SK-N-SH (cell line): ENCODE measurements around the gene MRPS34. TPM values are rescaled to one million over a fixed set of nuclear protein-coding genes. Genes with fewer than 3 reads are reported as not detected.

Experiments used
- CTCF ChIA-PET: fragments of 300-600, 350-600 bp; formaldehyde crosslinking; extraction: SDS; loops from one replicate; lab custom pipeline; 2021; lab: Yijun Ruan, JAX
- POLR2A ChIA-PET: fragments of 350-600 bp; sonication (Branson Sonifier 250); formaldehyde crosslinking; extraction: SDS; loops from one replicate; lab custom pipeline; 2020; ENCODE audit warnings: antibody characterized with exemption, inconsistent platforms; lab: Yijun Ruan, JAX
- DNase-seq: peaks from one replicate; pipeline ENCODE4 v3.0.0; 2012
- H2AFZ ChIP-seq: fragments of 200-600 bp; sonication (generic); 2 replicates; pipeline ENCODE4 v1.8.1; 2016; ENCODE audit warnings: antibody characterized with exemption, mild to moderate bottlenecking, low read depth
- H3F3A ChIP-seq: fragments of 200-600 bp; sonication (generic); replicated peaks from 2 replicates; pipeline ENCODE3; 2016; ENCODE audit warnings: antibody characterized with exemption, mild to moderate bottlenecking; ENCODE audit not compliant: insufficient read depth
- H3K27ac ChIP-seq, 2 experiments: fragments of 200-500 bp in 1 of 2; fragments of 200-600 bp in 1 of 2; sonication (Bioruptor generic) in 1 of 2; sonication (generic), shearing (Covaris generic) in 1 of 2; 2 replicates each; pipeline versions ENCODE4 v1.5.1 to v1.6.1; 2014 to 2016; ENCODE audit warnings: low read depth in 2 of 2, inconsistent platforms in 1 of 2, low read length in 1 of 2, mild to moderate bottlenecking in 1 of 2, mixed read lengths in 1 of 2
- H3K27me3 ChIP-seq: fragments of 200-600 bp; sonication (generic), shearing (Covaris generic); 2 replicates; pipeline ENCODE4 v1.6.1; 2016; ENCODE audit warnings: mixed run types; ENCODE audit not compliant: insufficient read depth
- H3K36me3 ChIP-seq, 2 experiments: fragments of 200-500 bp in 1 of 2; fragments of 200-600 bp in 1 of 2; sonication (Bioruptor generic) in 1 of 2; sonication (generic) in 1 of 2; replicated peaks in 1 of 2; 2 replicates each; pipeline versions ENCODE3 to v1.5.1; 2014 to 2016; ENCODE audit warnings: low read length in 1 of 2, mild to moderate bottlenecking in 1 of 2; ENCODE audit not compliant: insufficient read depth in 2 of 2, control insufficient read depth in 1 of 2
- H3K4me1 ChIP-seq, 2 experiments: fragments of 200-500 bp in 1 of 2; fragments of 200-600 bp in 1 of 2; sonication (Bioruptor generic) in 1 of 2; sonication (generic), shearing (Covaris generic) in 1 of 2; 2 replicates each; pipeline versions ENCODE4 v1.5.1 to v1.6.1; 2014 to 2016; ENCODE audit warnings: low read depth in 1 of 2, low read length in 1 of 2, mixed run types in 1 of 2; ENCODE audit not compliant: insufficient read depth in 2 of 2, control insufficient read depth in 1 of 2
- H3K4me2 ChIP-seq: fragments of 200-600 bp; sonication (generic), shearing (Covaris generic); 2 replicates; pipeline ENCODE4 v1.6.1; 2017; ENCODE audit warnings: mixed run types
- H3K4me3 ChIP-seq, 2 experiments: fragments of 200-500 bp in 1 of 2; fragments of 200-600 bp in 1 of 2; sonication (Bioruptor generic) in 1 of 2; sonication (generic), shearing (Covaris generic) in 1 of 2; 2 replicates each; pipeline versions ENCODE4 v1.5.1 to v1.8.1; 2014 to 2016; ENCODE audit warnings: low read depth in 2 of 2, inconsistent platforms in 1 of 2, low read length in 1 of 2, mild to moderate bottlenecking in 1 of 2, mixed read lengths in 1 of 2, moderate library complexity in 1 of 2
- H3K79me2 ChIP-seq: fragments of 200-600 bp; sonication (generic); 2 replicates; pipeline ENCODE4 v1.8.1; 2017; ENCODE audit warnings: mild to moderate bottlenecking; ENCODE audit not compliant: insufficient read depth
- H3K9ac ChIP-seq: fragments of 200-600 bp; sonication (generic); 2 replicates; pipeline ENCODE4 v1.6.1; 2017; ENCODE audit warnings: mixed run types
- H3K9me2 ChIP-seq: fragments of 200-600 bp; sonication (generic); 2 replicates; pipeline ENCODE4 v1.6.1; 2017; ENCODE audit warnings: mixed run types
- H3K9me3 ChIP-seq: fragments of 200-600 bp; sonication (generic); 2 replicates; pipeline ENCODE4 v1.6.1; 2017; ENCODE audit warnings: mixed run types, mild to moderate bottlenecking, moderate library complexity
- H4K20me1 ChIP-seq: fragments of 200-600 bp; sonication (generic); 2 replicates; pipeline ENCODE4 v1.6.1; 2017; ENCODE audit warnings: mild to moderate bottlenecking, mixed run types; ENCODE audit not compliant: insufficient read depth
- CHD2 ChIP-seq: fragments of 150-350 bp; IDR thresholded peaks from 2 replicates; pipeline ENCODE4 v1.6.1; 2018; ENCODE audit warnings: low read length; ENCODE audit not compliant: partially characterized antibody
- EP300 ChIP-seq, 2 experiments: IDR thresholded peaks; 2 replicates each; pipeline versions ENCODE4 v1.4.0 to v1.6.1; 2012; ENCODE audit warnings: borderline replicate concordance in 1 of 2, low read depth in 1 of 2, low read length in 1 of 2
- FOSL2 ChIP-seq: IDR thresholded peaks from 2 replicates; pipeline ENCODE4 v1.4.0; 2012; ENCODE audit warnings: low read depth, mild to moderate bottlenecking, moderate library complexity, borderline replicate concordance
- FOXJ3 ChIP-seq: sonication (generic); formaldehyde crosslinking; IDR thresholded peaks from 2 replicates; pipeline ENCODE4 v1.5.1; 2020; ENCODE audit warnings: mild to moderate bottlenecking, missing genetic modification reagents
- FOXM1 ChIP-seq: IDR thresholded peaks from 2 replicates; pipeline ENCODE4 v1.4.0; 2012; ENCODE audit warnings: low read depth, mild to moderate bottlenecking
- IRF3 ChIP-seq: fragments of 150-350 bp; IDR thresholded peaks from 2 replicates; pipeline ENCODE4 v1.6.1; 2016; ENCODE audit warnings: mild to moderate bottlenecking, low read depth, low read length
- MEF2A ChIP-seq: IDR thresholded peaks from 2 replicates; pipeline ENCODE4 v1.4.0; 2012; ENCODE audit warnings: low read depth, borderline replicate concordance
- MXI1 ChIP-seq: IDR thresholded peaks from 2 replicates; pipeline ENCODE4 v1.6.1; 2012; ENCODE audit warnings: mild to moderate bottlenecking, low read depth, low read length, improper control_type of control experiment
- NFIC ChIP-seq: IDR thresholded peaks from 2 replicates; pipeline ENCODE4 v1.4.0; 2012; ENCODE audit warnings: borderline replicate concordance
- RAD21 ChIP-seq: IDR thresholded peaks from 2 replicates; pipeline ENCODE4 v1.6.1; 2012; ENCODE audit warnings: mild to moderate bottlenecking, low read length
- RXRA ChIP-seq: IDR thresholded peaks from 2 replicates; pipeline ENCODE4 v1.4.0; 2012; ENCODE audit warnings: low read depth, mild to moderate bottlenecking, borderline replicate concordance
- SIN3A ChIP-seq: IDR thresholded peaks from 2 replicates; pipeline ENCODE4 v1.6.1; 2012; ENCODE audit warnings: low read depth, mild to moderate bottlenecking, low read length, moderate library complexity, borderline replicate concordance
- TEAD4 ChIP-seq: IDR thresholded peaks from 2 replicates; pipeline ENCODE4 v1.4.0; 2012; ENCODE audit warnings: mild to moderate bottlenecking, borderline replicate concordance; ENCODE audit not compliant: insufficient read depth
- ZBTB33 ChIP-seq: IDR thresholded peaks from 2 replicates; pipeline ENCODE4 v1.4.0; 2012; ENCODE audit warnings: low read depth, borderline replicate concordance
- WGBS: methylation state at CpG from one replicate; pipeline ENCODE4 v1.1.6; 2017; ENCODE audit warnings: low lambda C conversion rate; 5-methylcytosine and 5-hydroxymethylcytosine counted together
- polyA plus RNA-seq, 3 experiments: library from polyadenylated mRNA; depleted of rRNA; stranded (reverse); fragments of >200 nt; gene quantifications; 2 replicates each; pipeline ENCODE4 v1.2.3, GENCODE V29; 2012
- TF ChIP-seq, protein P1 (sequence below): fragments of 150-350 bp; IDR thresholded peaks from 2 replicates; pipeline ENCODE4 v1.6.1; 2017; ENCODE audit warnings: antibody characterized with exemption, low read length, low read depth, borderline replicate concordance
- TF ChIP-seq, protein P2 (sequence below): fragments of 200-600 bp; sonication (generic); IDR thresholded peaks from 2 replicates; pipeline ENCODE4 v1.6.1; 2017; ENCODE audit warnings: antibody characterized with exemption, mild to moderate bottlenecking, moderate library complexity

The MRPS34 gene
- polyA plus RNA-seq, 1 of the 3 experiments (the other 2 are of a cell fraction), result 156 TPM

DNA sequence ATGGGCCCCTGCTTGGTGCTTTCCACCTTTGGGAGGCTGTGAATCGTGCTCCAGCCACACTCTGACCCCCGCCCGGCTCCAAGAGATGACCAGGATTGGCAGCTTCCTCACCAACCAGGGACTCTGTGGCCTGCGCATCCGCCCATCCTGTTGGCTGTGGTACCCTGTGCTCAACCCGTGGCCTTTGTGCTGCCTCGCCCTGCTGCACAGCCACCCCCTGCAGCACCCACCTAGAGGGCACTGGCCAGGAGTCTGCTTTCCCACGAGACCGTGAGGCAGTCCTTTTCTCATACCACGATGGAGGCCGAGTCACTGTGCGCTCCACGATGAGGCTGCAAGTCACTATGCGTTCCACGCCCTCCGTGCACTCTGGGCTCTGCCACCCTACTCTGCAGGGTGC, 21.0 kb downstream of the MRPS34 start (continued):
- TF ChIP-seq EP300 (IDR thresholded peaks at IDR 0.05; ENCODE audit: borderline replicate concordance in 1 of 2, low read depth in 1 of 2, low read length in 1 of 2), result no peak
- TF ChIP-seq FOXJ3, result no peak
- TF ChIP-seq CHD2, result no peak
- TF ChIP-seq RXRA, result no peak
- TF ChIP-seq, protein P1, sequence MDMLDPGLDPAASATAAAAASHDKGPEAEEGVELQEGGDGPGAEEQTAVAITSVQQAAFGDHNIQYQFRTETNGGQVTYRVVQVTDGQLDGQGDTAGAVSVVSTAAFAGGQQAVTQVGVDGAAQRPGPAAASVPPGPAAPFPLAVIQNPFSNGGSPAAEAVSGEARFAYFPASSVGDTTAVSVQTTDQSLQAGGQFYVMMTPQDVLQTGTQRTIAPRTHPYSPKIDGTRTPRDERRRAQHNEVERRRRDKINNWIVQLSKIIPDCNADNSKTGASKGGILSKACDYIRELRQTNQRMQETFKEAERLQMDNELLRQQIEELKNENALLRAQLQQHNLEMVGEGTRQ, result no peak
- TF ChIP-seq FOXM1, result no peak
- no peak for TF ChIP-seq NFIC
- no peak for TF ChIP-seq RAD21
- no peak for TF ChIP-seq TEAD4
- no peak for TF ChIP-seq FOSL2

- Histone ChIP-seq H3K9me2 (no peaks in the 10 kb centered on the region), H2AFZ (no peak overlapping the region), H3K9ac (no peak overlapping the region), H3K27me3 (no peaks in the 10 kb centered on the region), H3K4me1 (no peaks in the 10 kb centered on the region), H3K36me3 (peaks cover 4 to 52% of the 10 kb centered on the region in 2 experiments), H3K27ac (no peak overlapping the region), H3F3A (no peaks in the 10 kb centered on the region), H3K4me3 (no peak overlapping the region), H4K20me1 (no peaks in the 10 kb centered on the region), H3K9me3 (no peaks in the 10 kb centered on the region), H3K4me2 (no peak overlapping the region), H3K79me2 (no peaks in the 10 kb centered on the region)
- no peak for TF ChIP-seq SIN3A
- TF ChIP-seq ZBTB33, result no peak
- no peak for TF ChIP-seq RAD21
- no peak for TF ChIP-seq MXI1
- TF ChIP-seq MEF2A, result no peak
- TF ChIP-seq IRF3, result no peak
- TF ChIP-seq, protein P2, sequence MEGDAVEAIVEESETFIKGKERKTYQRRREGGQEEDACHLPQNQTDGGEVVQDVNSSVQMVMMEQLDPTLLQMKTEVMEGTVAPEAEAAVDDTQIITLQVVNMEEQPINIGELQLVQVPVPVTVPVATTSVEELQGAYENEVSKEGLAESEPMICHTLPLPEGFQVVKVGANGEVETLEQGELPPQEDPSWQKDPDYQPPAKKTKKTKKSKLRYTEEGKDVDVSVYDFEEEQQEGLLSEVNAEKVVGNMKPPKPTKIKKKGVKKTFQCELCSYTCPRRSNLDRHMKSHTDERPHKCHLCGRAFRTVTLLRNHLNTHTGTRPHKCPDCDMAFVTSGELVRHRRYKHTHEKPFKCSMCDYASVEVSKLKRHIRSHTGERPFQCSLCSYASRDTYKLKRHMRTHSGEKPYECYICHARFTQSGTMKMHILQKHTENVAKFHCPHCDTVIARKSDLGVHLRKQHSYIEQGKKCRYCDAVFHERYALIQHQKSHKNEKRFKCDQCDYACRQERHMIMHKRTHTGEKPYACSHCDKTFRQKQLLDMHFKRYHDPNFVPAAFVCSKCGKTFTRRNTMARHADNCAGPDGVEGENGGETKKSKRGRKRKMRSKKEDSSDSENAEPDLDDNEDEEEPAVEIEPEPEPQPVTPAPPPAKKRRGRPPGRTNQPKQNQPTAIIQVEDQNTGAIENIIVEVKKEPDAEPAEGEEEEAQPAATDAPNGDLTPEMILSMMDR, result no peak
- TF ChIP-seq, protein P1, result no peak
- no peak for TF ChIP-seq TEAD4
- CTCF ChIA-PET, result interaction anchor here (0.7 to 1.4 kb wide), 3 partner anchors 26 to 667 kb away, joined by 3 to 7 read pairs (median 6); partner anchors contain the start of gene MAPK8IP3
- DNase-seq, result no peak
- POLR2A ChIA-PET, result no interaction called here
- WGBS, result 93% methylated on average over 21 of the region's 29 CpGs
Observed at GRCh38 chr16:1749152-1750117, 23.5 kb downstream of the MRPS34 start.
